Fibroblast of lung (primary cell): ENCODE results near the gene CLIC3.

Experiments
- CTCF ChIP-seq, 2 donors: IDR thresholded peaks in 1 of 2; conservative IDR thresholded peaks in 1 of 2; 1 replicate in 1 of 2; 2 replicates in 1 of 2; pipeline ENCODE4 v1.5.1; 2011 to 2012; ENCODE audit warnings: low read length in 2 of 2, control low read depth in 1 of 2, inconsistent platforms in 1 of 2, low read depth in 1 of 2, mild to moderate bottlenecking in 1 of 2
- EZH2 ChIP-seq: IDR thresholded peaks from 2 replicates; pipeline ENCODE4 v1.5.1; 2012; ENCODE audit warnings: low read length, control low read depth, mild to moderate bottlenecking; ENCODE audit errors: missing control alignments

- TF ChIP-seq CTCF (conservative IDR thresholded peaks at IDR 0.05 in 1 of 2, IDR thresholded peaks at IDR 0.05 in 1 of 2; ENCODE audit: low read depth in 1 of 2, low read length in 2 of 2), result no peak
- no peak for TF ChIP-seq EZH2
Observed at GRCh38 chr9:136958473-136958872, 37.9 kb downstream of the CLIC3 start.
